Immature natural killer cell (primary cell): ENCODE measurements around the gene MYL10. TPM values are rescaled to one million over a fixed set of nuclear protein-coding genes. Genes with fewer than 3 reads are reported as not detected.

Source experiments
- DNase-seq, 3 donors: peaks; one replicate each; pipeline ENCODE4 v3.0.0; 2022; ENCODE audit warnings: mixed read lengths in 1 of 3
- H3K27ac Mint-ChIP-seq, 6 donors: one replicate each; pipeline ENCODE4 v1.8.0; 2020; ENCODE audit warnings: mixed read lengths in 6 of 6, mild to moderate bottlenecking in 5 of 6, inconsistent platforms in 4 of 6, moderate library complexity in 3 of 6
- H3K27me3 Mint-ChIP-seq, 3 donors: one replicate each; pipeline ENCODE4 v1.8.0; 2020 to 2021; ENCODE audit warnings: low read depth in 3 of 3, mild to moderate bottlenecking in 3 of 3, mixed read lengths in 3 of 3, moderate library complexity in 3 of 3, inconsistent platforms in 1 of 3
- H3K36me3 Mint-ChIP-seq, 3 donors: one replicate each; pipeline ENCODE4 v1.8.0; 2020; ENCODE audit warnings: mixed read lengths in 3 of 3, inconsistent platforms in 2 of 3, mild to moderate bottlenecking in 2 of 3
- H3K4me1 Mint-ChIP-seq, 2 donors: one replicate each; pipeline ENCODE4 v1.8.0; 2020; ENCODE audit warnings: inconsistent platforms in 2 of 2, mild to moderate bottlenecking in 2 of 2, mixed read lengths in 2 of 2, moderate library complexity in 1 of 2
- H3K4me3 Mint-ChIP-seq, 5 donors: one replicate each; pipeline ENCODE4 v1.8.0; 2020; ENCODE audit warnings: mild to moderate bottlenecking in 5 of 5, mixed read lengths in 5 of 5, inconsistent platforms in 3 of 5, moderate library complexity in 3 of 5
- H3K9me3 Mint-ChIP-seq, 6 donors: one replicate each; pipeline ENCODE4 v1.8.0; 2020; ENCODE audit warnings: mild to moderate bottlenecking in 6 of 6, mixed read lengths in 6 of 6, inconsistent platforms in 4 of 6, moderate library complexity in 3 of 6
- polyA plus RNA-seq, 3 donors: library from polyadenylated mRNA; unstranded; fragments of 300-500 nt; fragmentation: Illumina TruSeq; gene quantifications; one replicate each; pipeline ENCODE4 v1.2.3, GENCODE V29; 2021

MYL10 gene
- polyA plus RNA-seq, 3 donors from 2014 or later: not detected

DNA sequence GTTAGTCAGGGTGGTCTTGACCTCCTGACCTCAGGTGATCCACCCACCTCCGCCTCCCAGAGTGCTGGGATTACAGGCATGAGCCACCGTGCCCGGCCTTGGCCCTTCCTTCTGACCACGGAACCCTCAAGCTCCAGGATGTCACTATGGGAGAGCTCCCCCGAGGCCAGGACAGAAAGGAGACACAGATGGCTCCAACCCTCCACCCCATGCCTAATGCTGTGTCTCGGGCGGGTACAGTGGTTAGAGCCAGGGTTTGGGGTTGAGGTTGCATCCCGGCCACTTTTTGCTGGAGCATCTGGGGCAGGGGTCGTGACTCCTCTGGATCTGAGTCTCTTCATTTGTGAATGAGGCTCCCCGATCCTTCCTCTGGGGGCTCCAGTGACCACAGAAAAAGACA is 8.1 kb downstream of the MYL10 start:
- Mint-ChIP-seq H3K27me3 (peaks cover 3 to 6% (median 4%) of the 10 kb centered on the region in 3 donors), H3K9me3 (no peaks in the 10 kb centered on the region), H3K36me3 (no peaks in the 10 kb centered on the region), H3K4me3 (no peak overlapping the region), H3K27ac (no peak overlapping the region), H3K4me1 (no peaks in the 10 kb centered on the region)
- no peak for DNase-seq

DNA sequence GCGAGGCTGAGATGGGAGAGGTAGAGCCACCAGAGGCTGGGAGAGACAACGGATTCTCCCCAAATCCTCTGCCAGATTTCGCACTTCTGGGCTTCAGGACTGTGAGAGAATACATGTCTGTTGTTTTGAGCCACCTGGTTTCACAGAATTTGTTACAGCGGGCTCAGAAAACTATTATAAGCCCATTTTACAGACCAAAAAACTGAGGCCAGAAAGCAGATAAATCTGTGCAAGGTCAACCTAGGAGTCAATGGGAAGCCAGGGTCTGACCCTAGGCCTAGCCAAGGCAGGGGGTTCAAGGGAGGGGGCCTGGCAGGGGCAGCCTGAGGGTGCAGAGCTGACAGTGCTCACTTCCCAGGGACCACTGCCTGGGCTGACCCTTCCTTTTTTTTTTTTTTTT is 8.7 kb downstream of the MYL10 start:
- H3K27ac Mint-ChIP-seq: no peak overlapping the region
- H3K36me3 Mint-ChIP-seq: no peaks in the 10 kb centered on the region

DNA sequence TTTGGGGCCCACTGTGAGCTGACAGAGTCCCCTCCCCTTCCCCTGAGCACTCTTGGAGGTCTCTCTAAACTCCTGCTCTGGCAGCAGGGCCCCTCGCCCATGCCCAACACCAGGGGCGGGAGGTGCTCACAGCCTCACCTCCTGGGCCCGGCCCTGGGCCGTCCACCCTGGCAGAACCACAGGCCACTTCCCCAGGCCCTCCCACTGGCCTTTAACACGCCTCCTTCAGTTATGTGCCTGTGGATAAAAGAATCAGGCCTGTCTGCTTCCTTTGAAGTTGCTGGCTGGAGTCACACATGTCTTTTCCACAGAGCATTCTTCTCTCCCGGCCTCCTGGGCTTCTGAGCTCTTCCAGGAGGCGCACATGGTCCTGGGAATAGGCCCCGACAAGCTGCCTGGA is 10.2 kb downstream of the MYL10 start:
- Mint-ChIP-seq H3K9me3 (no peaks in the 10 kb centered on the region), H3K27ac (no peak overlapping the region), H3K4me1 (no peaks in the 10 kb centered on the region), H3K27me3 (peaks cover 2 to 4% (median 3%) of the 10 kb centered on the region in 3 donors), H3K36me3 (no peaks in the 10 kb centered on the region), H3K4me3 (no peak overlapping the region)
- no peak for DNase-seq

More for the DNA sequence above, 8.7 kb downstream of the MYL10 start:
- no peak for DNase-seq
- no peak overlapping the region for H3K4me3 Mint-ChIP-seq
- H3K27me3 Mint-ChIP-seq: peaks cover 3 to 8% (median 4%) of the 10 kb centered on the region in 3 donors
- H3K9me3 Mint-ChIP-seq: no peaks in the 10 kb centered on the region
- no peaks in the 10 kb centered on the region for H3K4me1 Mint-ChIP-seq

DNA sequence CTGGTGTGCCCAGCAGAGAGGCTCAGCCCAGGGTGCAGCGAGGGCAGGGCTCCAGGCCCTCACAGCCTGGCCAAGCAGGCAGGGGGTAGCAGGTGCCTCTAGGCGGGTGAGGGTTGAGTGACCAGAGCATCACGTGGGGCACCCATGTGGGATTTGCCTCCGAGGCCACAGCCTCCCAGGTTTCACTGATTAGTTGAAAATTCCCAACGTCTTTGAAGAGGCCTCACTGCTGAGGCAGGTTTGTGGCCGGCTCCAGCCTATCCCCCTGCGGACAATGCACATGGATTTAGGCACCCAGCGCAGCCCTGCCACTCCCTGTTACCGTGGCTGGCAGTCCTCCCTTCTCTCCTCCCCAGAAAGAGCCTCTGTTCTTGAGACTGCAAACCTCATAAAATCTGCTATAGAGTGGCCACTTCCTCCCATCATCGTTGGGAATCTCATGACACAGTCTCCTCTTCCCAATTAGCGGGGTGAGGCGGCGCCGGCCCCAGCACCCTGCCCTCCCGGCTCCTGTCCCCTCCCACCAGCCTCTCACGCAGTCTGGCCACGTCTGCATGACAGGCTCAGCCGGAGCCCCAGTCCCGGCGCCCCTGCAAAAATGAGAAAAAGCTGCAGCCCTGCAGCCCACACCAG is 10.8 kb downstream of the MYL10 start:
- Mint-ChIP-seq H3K27me3 (peaks cover 2 to 4% (median 3%) of the 10 kb centered on the region in 3 donors), H3K27ac (no peak overlapping the region), H3K36me3 (no peaks in the 10 kb centered on the region), H3K9me3 (no peaks in the 10 kb centered on the region), H3K4me1 (no peaks in the 10 kb centered on the region), H3K4me3 (no peak overlapping the region)
- DNase-seq: no peak

- no peak overlapping the region for H3K4me3 Mint-ChIP-seq
- H3K9me3 Mint-ChIP-seq: no peaks in the 10 kb centered on the region
- peaks cover 2 to 4% (median 3%) of the 10 kb centered on the region in 3 donors for H3K27me3 Mint-ChIP-seq
- no peaks in the 10 kb centered on the region for H3K36me3 Mint-ChIP-seq
- H3K4me1 Mint-ChIP-seq: no peaks in the 10 kb centered on the region
- no peak overlapping the region for H3K27ac Mint-ChIP-seq
- no peak for DNase-seq
These were observed 11.5 kb downstream of the MYL10 start for GRCh38 chr7:101617451-101618206.

GRCh38 chr7:101615446-101615845 is 13.7 kb downstream of the MYL10 start:
- no peak for DNase-seq
- no peak overlapping the region for H3K4me3 Mint-ChIP-seq
- peaks cover 2 to 4% (median 3%) of the 10 kb centered on the region in 3 donors for H3K27me3 Mint-ChIP-seq
- no peaks in the 10 kb centered on the region for H3K4me1 Mint-ChIP-seq
- H3K36me3 Mint-ChIP-seq: no peaks in the 10 kb centered on the region
- H3K9me3 Mint-ChIP-seq: no peaks in the 10 kb centered on the region
- no peak overlapping the region for H3K27ac Mint-ChIP-seq

- H3K27ac Mint-ChIP-seq: no peak overlapping the region
- H3K36me3 Mint-ChIP-seq: no peaks in the 10 kb centered on the region
- no peaks in the 10 kb centered on the region for H3K9me3 Mint-ChIP-seq
- no peak for DNase-seq
- no peak overlapping the region for H3K4me3 Mint-ChIP-seq
- peaks cover 2 to 5% (median 3%) of the 10 kb centered on the region in 3 donors for H3K27me3 Mint-ChIP-seq
- no peaks in the 10 kb centered on the region for H3K4me1 Mint-ChIP-seq
These were observed 14.2 kb downstream of the MYL10 start for GRCh38 chr7:101614939-101615302.

- H3K36me3 Mint-ChIP-seq: no peaks in the 10 kb centered on the region
- H3K4me1 Mint-ChIP-seq: no peaks in the 10 kb centered on the region
- no peaks in the 10 kb centered on the region for H3K9me3 Mint-ChIP-seq
- H3K4me3 Mint-ChIP-seq: no peak overlapping the region
- H3K27ac Mint-ChIP-seq: no peak overlapping the region
- DNase-seq: no peak
- peaks cover 2 to 5% (median 3%) of the 10 kb centered on the region in 3 donors for H3K27me3 Mint-ChIP-seq
These were observed 14.8 kb downstream of the MYL10 start for GRCh38 chr7:101614098-101614938.

GRCh38 chr7:101612885-101613515 is 16.1 kb downstream of the MYL10 start:
- peaks cover 2 to 5% (median 2%) of the 10 kb centered on the region in 3 donors for H3K27me3 Mint-ChIP-seq
- no peak overlapping the region for H3K4me3 Mint-ChIP-seq
- DNase-seq: no peak
- H3K9me3 Mint-ChIP-seq: no peaks in the 10 kb centered on the region
- H3K27ac Mint-ChIP-seq: no peak overlapping the region
- no peaks in the 10 kb centered on the region for H3K4me1 Mint-ChIP-seq
- H3K36me3 Mint-ChIP-seq: no peaks in the 10 kb centered on the region

GRCh38 chr7:101608772-101609713 is 20.1 kb downstream of the MYL10 start:
- no peak overlapping the region for H3K27ac Mint-ChIP-seq
- H3K9me3 Mint-ChIP-seq: no peaks in the 10 kb centered on the region
- peaks cover 0 to 2% (median 0%) of the 10 kb centered on the region in 3 donors for H3K27me3 Mint-ChIP-seq
- no peak for DNase-seq
- H3K4me3 Mint-ChIP-seq: no peak overlapping the region
- H3K4me1 Mint-ChIP-seq: no peaks in the 10 kb centered on the region
- no peaks in the 10 kb centered on the region for H3K36me3 Mint-ChIP-seq

DNA sequence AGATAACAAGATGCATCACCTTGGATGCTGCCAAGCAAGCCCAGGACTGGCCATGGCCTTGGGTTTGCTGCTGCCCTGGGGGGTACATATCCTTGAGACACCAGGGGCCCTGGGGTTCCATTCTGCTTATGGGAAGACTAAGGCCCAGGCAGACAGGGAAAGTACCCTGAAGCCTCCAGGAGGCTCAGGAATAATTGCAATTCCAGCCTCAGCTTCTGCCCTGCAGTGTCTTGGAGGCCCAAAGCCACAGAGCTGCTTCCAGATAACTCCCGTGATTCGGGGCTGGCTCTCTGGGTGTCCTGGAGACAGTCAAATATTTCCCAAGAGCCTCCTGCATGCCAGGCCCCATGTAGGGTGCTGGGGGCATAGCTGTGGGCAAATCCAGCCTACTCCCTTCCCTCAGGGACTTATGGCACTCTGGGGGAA is 22.6 kb downstream of the MYL10 start:
- Mint-ChIP-seq H3K4me3 (no peak overlapping the region), H3K27me3 (peaks cover 0 to 2% (median 0%) of the 10 kb centered on the region in 3 donors), H3K27ac (no peak overlapping the region), H3K36me3 (no peaks in the 10 kb centered on the region), H3K4me1 (no peaks in the 10 kb centered on the region), H3K9me3 (no peaks in the 10 kb centered on the region)
- DNase-seq: no peak

GRCh38 chr7:101605611-101606497 is 23.2 kb downstream of the MYL10 start:
- no peaks in the 10 kb centered on the region for H3K4me1 Mint-ChIP-seq
- H3K36me3 Mint-ChIP-seq: no peaks in the 10 kb centered on the region
- H3K27ac Mint-ChIP-seq: no peak overlapping the region
- no peaks in the 10 kb centered on the region for H3K9me3 Mint-ChIP-seq
- H3K27me3 Mint-ChIP-seq: peaks cover 0 to 2% (median 0%) of the 10 kb centered on the region in 3 donors
- no peak for DNase-seq
- no peak overlapping the region for H3K4me3 Mint-ChIP-seq
